H1 (cell line): ENCODE measurements around the gene TXNRD2. TPM values are rescaled to one million over a fixed set of nuclear protein-coding genes. Genes with fewer than 3 reads are reported as not detected.

Experiments used
- CTCF ChIA-PET: fragments of 300-600 bp; sonication (Branson Sonifier 250); formaldehyde crosslinking; loops from one replicate; lab custom pipeline; 2021; ENCODE audit not compliant: partially characterized antibody; lab: Charles Lee
- POLR2A ChIA-PET: fragments of 300-600 bp; sonication (Branson Sonifier 250); formaldehyde crosslinking; loops from one replicate; lab custom pipeline; 2021; ENCODE audit warnings: inconsistent platforms; ENCODE audit not compliant: partially characterized antibody; lab: Charles Lee
- DNase-seq, 2 experiments: peaks; one replicate each; pipeline versions ENCODE4 v3.0.0 to v3.0.0-alpha.2; 2010 to 2022; ENCODE audit warnings: low spot score in 2 of 2, low read depth in 1 of 2, mixed read lengths in 1 of 2
- FAIRE-seq: peaks from 2 replicates; lab custom pipeline; 2011; peaks lifted over from hg19 to GRCh38; lab: Jason Lieb, UNC
- H2AFZ ChIP-seq: 2 replicates; pipeline ENCODE4 v1.8.1; 2012; ENCODE audit warnings: low read length, inconsistent platforms
- H2AK5ac ChIP-seq: 2 replicates; pipeline ENCODE4 v1.6.1; 2013; ENCODE audit warnings: low read depth, low read length
- H2BK120ac ChIP-seq: replicated peaks from 2 replicates; pipeline ENCODE3; 2013; ENCODE audit warnings: low read depth, low read length, inconsistent platforms
- H2BK12ac ChIP-seq: 2 replicates; pipeline ENCODE4 v1.6.1; 2013; ENCODE audit warnings: low read depth, low read length
- H2BK15ac ChIP-seq: 2 replicates; pipeline ENCODE4 v1.6.1; 2013; ENCODE audit warnings: low read length
- H2BK20ac ChIP-seq: 2 replicates; pipeline ENCODE4 v1.6.1; 2013; ENCODE audit warnings: low read length
- H2BK5ac ChIP-seq: 2 replicates; pipeline ENCODE4 v1.6.1; 2013; ENCODE audit warnings: low read depth, low read length
- H3K14ac ChIP-seq: 2 replicates; pipeline ENCODE4 v1.6.1; 2013; ENCODE audit warnings: inconsistent platforms; ENCODE audit not compliant: insufficient read length
- H3K18ac ChIP-seq: 2 replicates; pipeline ENCODE4 v1.6.1; 2013; ENCODE audit warnings: low read length; ENCODE audit errors: extremely low read depth
- H3K23ac ChIP-seq: 2 replicates; pipeline ENCODE4 v1.6.1; 2013; ENCODE audit warnings: inconsistent platforms; ENCODE audit not compliant: insufficient read length
- H3K23me2 ChIP-seq: 2 replicates; pipeline ENCODE4 v1.6.1; 2013; ENCODE audit warnings: low read depth, low read length
- H3K27ac ChIP-seq: 2 replicates; pipeline ENCODE4 v1.6.1; 2011; ENCODE audit warnings: low read depth, low read length, inconsistent platforms
- H3K27me3 ChIP-seq, 4 experiments: replicated peaks in 1 of 4; 1 replicate in 1 of 4; 2 replicates in 3 of 4; pipeline versions ENCODE4 v1.6.1 to v1.8.1; 2011 to 2013; ENCODE audit warnings: low read length in 3 of 4, mild to moderate bottlenecking in 3 of 4, inconsistent platforms in 2 of 4, mixed read lengths in 2 of 4, moderate library complexity in 1 of 4; ENCODE audit not compliant: control insufficient read depth in 3 of 4, insufficient read depth in 3 of 4; ENCODE audit errors: extremely low read depth in 1 of 4
- H3K36me3 ChIP-seq, 4 experiments: 2 replicates each; pipeline versions ENCODE4 v1.6.1 to v1.8.1; 2011 to 2013; ENCODE audit warnings: mild to moderate bottlenecking in 4 of 4, low read length in 3 of 4, moderate library complexity in 2 of 4, control low read depth in 1 of 4, inconsistent platforms in 1 of 4; ENCODE audit not compliant: insufficient read depth in 4 of 4, control insufficient read depth in 2 of 4
- H3K4ac ChIP-seq: replicated peaks from 2 replicates; pipeline ENCODE3; 2013; ENCODE audit warnings: low read length, low read depth, mixed read lengths, inconsistent platforms; ENCODE audit not compliant: insufficient read length
- H3K4me1 ChIP-seq, 4 experiments: replicated peaks in 1 of 4; 1 replicate in 1 of 4; 2 replicates in 3 of 4; pipeline versions ENCODE4 v1.6.1 to v1.8.1; 2011 to 2013; ENCODE audit warnings: low read length in 3 of 4, inconsistent platforms in 2 of 4, mixed read lengths in 1 of 4; ENCODE audit not compliant: insufficient read depth in 4 of 4, control insufficient read depth in 3 of 4
- H3K4me2 ChIP-seq, 2 experiments: 2 replicates each; pipeline versions ENCODE4 v1.6.1 to v1.8.1; 2011 to 2013; ENCODE audit warnings: low read depth in 2 of 2, low read length in 2 of 2, control low read depth in 1 of 2, inconsistent platforms in 1 of 2, mild to moderate bottlenecking in 1 of 2; ENCODE audit not compliant: insufficient read depth in 1 of 2
- H3K4me3 ChIP-seq, 4 experiments: fragments of 200-600, 300-600 bp in 1 of 4; sonication (generic), shearing (Covaris generic), sonication (Bioruptor Twin) in 1 of 4; 2 replicates each; pipeline versions ENCODE4 v1.5.1 to v1.8.1; 2011 to 2016; ENCODE audit warnings: low read length in 4 of 4, low read depth in 3 of 4, control low read depth in 2 of 4, inconsistent platforms in 2 of 4, mild to moderate bottlenecking in 2 of 4, mixed read lengths in 1 of 4, moderate library complexity in 1 of 4; ENCODE audit not compliant: insufficient read depth in 2 of 4; ENCODE audit errors: extremely low read depth in 1 of 4
- H3K56ac ChIP-seq: replicated peaks from 2 replicates; pipeline ENCODE3; 2013; ENCODE audit warnings: low read depth, mild to moderate bottlenecking, mixed read lengths, low read length, inconsistent platforms; ENCODE audit not compliant: insufficient read length
- H3K79me1 ChIP-seq: 2 replicates; pipeline ENCODE4 v1.6.1; 2013; ENCODE audit warnings: low read depth, low read length, control low read depth
- H3K79me2 ChIP-seq, 2 experiments: 2 replicates each; pipeline versions ENCODE4 v1.6.1 to v1.8.1; 2012 to 2013; ENCODE audit warnings: low read length in 2 of 2, mild to moderate bottlenecking in 2 of 2, inconsistent platforms in 1 of 2; ENCODE audit not compliant: insufficient read depth in 2 of 2, control insufficient read depth in 1 of 2
- H3K9ac ChIP-seq, 4 experiments: replicated peaks in 1 of 4; 1 replicate in 1 of 4; 2 replicates in 3 of 4; pipeline versions ENCODE4 v1.6.1 to v1.8.1; 2011 to 2013; ENCODE audit warnings: low read depth in 3 of 4, low read length in 3 of 4, control low read depth in 2 of 4, mild to moderate bottlenecking in 2 of 4, moderate library complexity in 2 of 4, inconsistent platforms in 1 of 4; ENCODE audit errors: extremely low read depth in 1 of 4
- H3K9me3 ChIP-seq, 2 experiments: 2 replicates each; pipeline versions ENCODE4 v1.6.1 to v1.8.1; 2012 to 2013; ENCODE audit warnings: mild to moderate bottlenecking in 2 of 2, moderate library complexity in 2 of 2, control low read depth in 1 of 2, inconsistent platforms in 1 of 2, low read depth in 1 of 2, low read length in 1 of 2, mixed read lengths in 1 of 2; ENCODE audit not compliant: insufficient read depth in 2 of 2
- H4K20me1 ChIP-seq, 2 experiments: replicated peaks in 1 of 2; 2 replicates each; pipeline versions ENCODE3 to v1.8.1; 2011 to 2013; ENCODE audit warnings: inconsistent platforms in 2 of 2, low read length in 2 of 2, mild to moderate bottlenecking in 1 of 2; ENCODE audit not compliant: insufficient read depth in 2 of 2, control insufficient read depth in 1 of 2
- H4K5ac ChIP-seq: 2 replicates; pipeline ENCODE4 v1.6.1; 2013; ENCODE audit warnings: low read length, low read depth, mixed read lengths, inconsistent platforms; ENCODE audit not compliant: insufficient read length
- H4K8ac ChIP-seq: 2 replicates; pipeline ENCODE4 v1.8.0; 2013; ENCODE audit warnings: mild to moderate bottlenecking, moderate library complexity, low read length, inconsistent platforms; ENCODE audit not compliant: insufficient read depth; ENCODE audit errors: extremely low read depth
- H4K91ac ChIP-seq: replicated peaks from 2 replicates; pipeline ENCODE3; 2013; ENCODE audit warnings: low read length, mixed read lengths, inconsistent platforms; ENCODE audit not compliant: insufficient read length
- CHD2 ChIP-seq: IDR thresholded peaks from 2 replicates; pipeline ENCODE4 v1.6.1; 2012; ENCODE audit warnings: low read length, improper control_type of control experiment
- WGBS, 2 experiments: shearing (Covaris generic) in 1 of 2; methylation state at CpG; one replicate each; pipeline versions ENCODE4 v1.1.6 to v1.1.7; 2013 to 2015; ENCODE audit warnings: low lambda C conversion rate in 2 of 2, mixed read lengths in 2 of 2, inconsistent platforms in 1 of 2, low coverage in 1 of 2, missing lambda C conversion rate in 1 of 2; ENCODE audit not compliant: insufficient replicate concordance in 2 of 2, insufficient coverage in 1 of 2, insufficient read length in 1 of 2; ENCODE audit errors: extremely low coverage in 1 of 2, missing lambda C conversion rate in 1 of 2; 5-methylcytosine and 5-hydroxymethylcytosine counted together
- polyA plus RNA-seq, 7 experiments: library from polyadenylated mRNA; depleted of rRNA in 3 of 7; stranded (reverse) in 5 of 7; unstranded in 2 of 7; fragments of >200 nt in 5 of 7; fragments of 200-250 nt in 2 of 7; gene quantifications; 1 replicate in 5 of 7; 2 replicates in 1 of 7; 4 replicates in 1 of 7; pipeline versions ENCODE4 v1.2.1 to v1.2.3, GENCODE V29; 2011 to 2013; ENCODE audit warnings: missing spikeins in 2 of 7, mixed read lengths in 2 of 7
- total RNA-seq: library from RNA; stranded (reverse); fragmentation: NEBNext Ultra II Directional; extraction: Animal tissue kit (Norgen Biotek cat#: 25700); gene quantifications from 2 replicates; pipeline ENCODE4 v1.2.1, GENCODE V29; 2021

TXNRD2 gene
- total and polyA plus RNA-seq, 2 of the 8 experiments (the other 6 are each of a cell fraction or from before 2014, with no cell fraction given) = 14.8 to 21.9 TPM

GRCh38 chr22:19930551-19931486 is 10.8 kb downstream of the TXNRD2 start:
- no peak overlapping the region for H3K4ac ChIP-seq
- H3K4me3 ChIP-seq = no peak overlapping the region
- WGBS, 2 experiments = 87% methylated on average over 21 of the region's 21 CpGs; no CpG with 5 or more reads in 1 of the 2 experiments
- H2BK120ac ChIP-seq = no peak overlapping the region
- no peak overlapping the region for H2AK5ac ChIP-seq
- no peak overlapping the region for H4K91ac ChIP-seq
- no peak for TF ChIP-seq CHD2
- H3K14ac ChIP-seq = no peak overlapping the region
- H3K23ac ChIP-seq = no peak overlapping the region
- peaks cover 0 to 1% of the 10 kb centered on the region in 2 experiments for H4K20me1 ChIP-seq
- no peak for FAIRE-seq
- no peak overlapping the region for H4K8ac ChIP-seq
- H3K36me3 ChIP-seq = no peaks in the 10 kb centered on the region
- no peak overlapping the region for H2BK12ac ChIP-seq
- H2BK20ac ChIP-seq = no peak overlapping the region
- H3K79me1 ChIP-seq = no peaks in the 10 kb centered on the region
- no peaks in the 10 kb centered on the region for H3K79me2 ChIP-seq
- CTCF ChIA-PET = interaction anchor here (0.8 to 1.5 kb wide), 3 partner anchors 12 to 200 kb away, joined by 3 to 4 read pairs (median 3); no protein-coding TSS in a partner anchor
- POLR2A ChIA-PET = no interaction called here
- no peak for DNase-seq
- H3K23me2 ChIP-seq = no peaks in the 10 kb centered on the region
- no peak overlapping the region for H2AFZ ChIP-seq
- no peaks in the 10 kb centered on the region for H3K4me1 ChIP-seq
- H3K4me2 ChIP-seq = no peak overlapping the region
- H3K9ac ChIP-seq = no peak overlapping the region
- H2BK5ac ChIP-seq = no peak overlapping the region
- no peak overlapping the region for H4K5ac ChIP-seq
- H3K18ac ChIP-seq = no peak overlapping the region
- H3K27me3 ChIP-seq = no peaks in the 10 kb centered on the region
- H3K9me3 ChIP-seq = no peaks in the 10 kb centered on the region
- H3K56ac ChIP-seq = no peak overlapping the region
- no peak overlapping the region for H3K27ac ChIP-seq
- H2BK15ac ChIP-seq = no peak overlapping the region
